ENCODE results near the gene UST.
"Not testable (repeated sequence)": the region's sequence is repeated elsewhere in the genome, so short reads cannot be mapped to it uniquely, and the experiment has no call there.

The UST gene

DNA sequence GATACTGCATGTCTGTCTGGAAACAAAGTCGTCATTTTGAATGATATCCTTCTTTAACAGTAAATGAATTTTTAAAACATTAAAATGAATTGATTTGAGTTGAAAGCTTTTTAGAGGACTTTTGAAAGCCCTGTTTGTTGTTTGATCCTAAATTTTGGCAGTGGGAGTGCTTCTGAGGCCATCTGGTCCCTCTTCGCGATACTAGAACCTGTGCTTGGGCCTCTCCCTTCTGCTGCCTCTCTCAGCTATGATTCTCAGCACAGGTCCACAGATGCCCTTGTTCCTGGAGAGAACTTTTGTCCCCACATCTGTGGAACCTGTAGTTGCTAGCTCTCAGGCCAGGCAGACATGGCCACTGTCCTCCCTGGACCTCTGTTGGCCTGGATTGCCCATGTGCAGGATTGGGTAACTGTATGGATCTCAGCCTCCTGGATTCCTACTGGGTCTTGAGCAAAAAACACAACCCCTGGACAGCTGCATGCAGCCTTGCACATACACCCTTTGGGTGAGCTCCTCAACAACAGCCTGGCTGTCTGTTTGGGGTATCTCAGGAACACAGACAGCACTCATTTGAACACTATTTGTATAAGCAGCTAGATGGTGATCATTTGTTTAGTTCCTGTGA lies 21.9 kb downstream of the UST start:
- no peak for DNase-seq

DNA sequence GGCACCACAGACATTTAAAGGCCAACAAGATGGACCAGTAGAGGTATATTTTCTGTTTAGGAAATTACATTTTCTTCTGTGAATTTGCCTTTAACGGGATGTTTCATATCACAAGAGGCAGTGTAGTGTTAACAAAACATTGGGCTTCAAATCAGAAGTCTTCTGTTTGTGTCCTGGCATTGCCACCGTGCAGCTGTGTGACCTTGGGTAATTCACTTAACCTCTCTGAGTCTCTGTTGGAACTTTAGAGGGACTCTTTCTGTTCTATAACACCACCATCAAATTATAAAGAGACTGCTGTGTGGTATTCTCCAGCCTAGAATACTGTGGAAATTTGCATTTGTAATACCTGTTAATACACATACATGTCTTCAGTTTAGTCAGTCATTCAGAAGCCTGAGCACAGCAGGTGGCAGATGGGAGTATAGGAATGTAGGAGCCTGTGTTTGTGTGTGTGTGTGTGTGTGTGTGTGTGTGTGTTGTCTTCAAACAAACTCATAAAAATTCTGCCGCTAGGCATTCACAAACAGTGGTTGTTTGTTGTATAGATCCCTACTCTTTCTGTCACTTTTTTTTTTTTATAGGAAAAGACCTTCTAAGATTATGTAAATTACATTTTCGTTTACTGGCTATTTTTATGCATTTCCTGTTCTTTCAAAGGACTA lies 22.6 kb downstream of the UST start:
- no peak for DNase-seq

DNA sequence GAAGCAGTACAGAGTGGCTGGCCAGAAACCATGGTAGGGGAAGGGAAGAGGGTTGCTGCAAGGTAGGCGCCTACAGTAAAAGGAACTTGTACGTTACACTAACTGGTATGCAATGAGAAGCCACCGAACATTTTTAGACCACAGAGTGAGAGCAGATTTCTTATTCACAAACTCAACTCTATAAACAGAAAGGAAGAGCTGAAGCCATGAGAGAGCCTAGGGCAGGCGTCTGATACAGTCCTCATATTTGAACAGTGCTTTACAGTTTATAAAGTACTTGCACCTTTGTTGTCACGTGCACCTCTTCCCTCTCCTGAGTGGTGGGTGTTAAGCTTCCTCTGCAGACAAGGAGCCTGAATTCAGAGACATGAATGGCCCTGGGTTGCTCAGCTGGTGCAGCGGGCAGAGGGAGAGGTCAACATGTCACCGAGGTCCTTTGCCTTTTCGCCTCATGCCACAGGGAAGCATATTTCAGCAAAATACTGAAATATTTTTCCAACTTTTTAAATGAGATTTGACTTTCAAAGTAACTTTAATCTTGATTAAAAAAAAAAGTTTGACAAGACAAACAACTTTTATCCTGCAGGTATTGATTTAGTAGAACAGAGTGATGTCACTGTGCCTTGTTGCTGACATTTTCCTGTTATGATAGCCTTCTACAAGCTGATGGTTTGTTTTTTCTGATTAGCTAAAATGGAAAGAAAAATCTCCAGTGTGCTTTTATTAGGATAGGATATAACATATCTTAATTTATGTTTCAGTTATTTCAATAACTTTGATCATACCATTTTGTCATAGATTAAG lies 23.8 kb downstream of the UST start:
- DNase-seq, result no peak

DNA sequence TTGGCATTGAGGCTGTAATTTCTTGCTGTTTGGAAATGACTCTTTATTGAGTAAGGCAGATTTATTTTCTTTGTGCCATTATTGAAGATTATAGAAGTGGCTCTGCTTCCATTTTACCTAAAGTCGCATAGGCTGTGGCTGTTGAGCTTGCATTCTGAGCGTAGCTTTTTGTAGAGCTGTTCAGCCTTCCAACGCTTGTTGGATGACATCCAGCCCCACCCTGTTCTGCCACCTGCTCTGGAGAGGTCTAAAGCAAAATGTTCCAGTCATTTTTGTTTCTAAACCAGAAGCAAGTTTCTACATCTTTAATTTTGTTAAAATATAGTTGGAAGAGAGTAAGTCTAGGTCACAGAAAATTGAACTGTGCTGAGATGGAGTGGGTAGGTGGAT lies 24.4 kb downstream of the UST start:
- no peak for DNase-seq

DNA sequence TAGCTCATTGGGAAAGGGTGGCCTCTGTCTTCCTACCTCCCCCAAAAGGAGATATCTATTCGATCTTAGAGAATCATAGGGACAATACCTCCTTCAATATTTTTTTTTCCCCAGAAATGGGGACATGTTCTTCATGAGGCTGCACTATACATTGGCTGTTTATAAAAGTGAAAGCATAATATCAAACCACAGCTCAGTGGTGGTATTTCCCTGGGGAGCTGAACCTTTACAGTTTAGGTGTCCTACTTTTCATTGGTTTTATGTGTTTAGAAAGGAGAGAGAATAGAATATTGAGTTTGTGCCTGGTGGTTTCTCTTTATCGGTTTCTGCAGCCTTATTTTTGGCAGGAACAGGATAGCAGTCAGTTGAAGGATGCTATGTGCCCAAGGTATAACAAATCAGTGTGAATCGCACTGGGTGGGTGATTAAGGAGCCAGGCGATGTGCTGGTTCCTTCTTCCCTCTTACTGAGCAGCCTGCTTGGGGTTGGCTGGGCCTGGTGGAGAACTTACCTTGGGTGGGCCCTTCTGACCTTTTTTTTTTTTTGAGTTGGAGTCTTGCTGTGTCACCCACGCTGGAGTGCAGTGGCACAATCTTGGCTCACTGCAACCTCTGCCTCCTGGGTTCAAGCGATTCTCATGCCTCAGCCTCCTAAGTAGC lies 25.2 kb downstream of the UST start:
- DNase-seq, result no peak

DNA sequence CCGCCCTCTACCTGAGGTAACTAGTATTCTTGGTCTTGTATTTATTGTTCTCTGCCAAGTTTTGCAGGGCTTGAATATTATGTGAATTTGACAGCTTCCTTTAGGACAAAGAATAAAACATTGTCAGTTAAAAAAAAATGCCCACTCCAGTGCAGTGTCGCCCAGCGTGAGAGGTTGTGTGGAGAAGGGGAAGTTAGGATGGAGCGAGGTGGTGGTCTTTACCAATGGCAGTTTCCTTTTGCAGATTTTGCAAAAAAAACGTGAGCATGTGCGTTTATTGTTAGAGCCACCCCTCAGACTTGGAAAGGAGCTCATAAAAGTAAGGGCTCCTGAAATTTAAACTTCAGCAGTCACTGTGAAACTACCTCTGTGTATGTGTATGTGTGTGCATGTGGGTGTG lies 28.3 kb downstream of the UST start:
- DNase-seq, result no peak

DNA sequence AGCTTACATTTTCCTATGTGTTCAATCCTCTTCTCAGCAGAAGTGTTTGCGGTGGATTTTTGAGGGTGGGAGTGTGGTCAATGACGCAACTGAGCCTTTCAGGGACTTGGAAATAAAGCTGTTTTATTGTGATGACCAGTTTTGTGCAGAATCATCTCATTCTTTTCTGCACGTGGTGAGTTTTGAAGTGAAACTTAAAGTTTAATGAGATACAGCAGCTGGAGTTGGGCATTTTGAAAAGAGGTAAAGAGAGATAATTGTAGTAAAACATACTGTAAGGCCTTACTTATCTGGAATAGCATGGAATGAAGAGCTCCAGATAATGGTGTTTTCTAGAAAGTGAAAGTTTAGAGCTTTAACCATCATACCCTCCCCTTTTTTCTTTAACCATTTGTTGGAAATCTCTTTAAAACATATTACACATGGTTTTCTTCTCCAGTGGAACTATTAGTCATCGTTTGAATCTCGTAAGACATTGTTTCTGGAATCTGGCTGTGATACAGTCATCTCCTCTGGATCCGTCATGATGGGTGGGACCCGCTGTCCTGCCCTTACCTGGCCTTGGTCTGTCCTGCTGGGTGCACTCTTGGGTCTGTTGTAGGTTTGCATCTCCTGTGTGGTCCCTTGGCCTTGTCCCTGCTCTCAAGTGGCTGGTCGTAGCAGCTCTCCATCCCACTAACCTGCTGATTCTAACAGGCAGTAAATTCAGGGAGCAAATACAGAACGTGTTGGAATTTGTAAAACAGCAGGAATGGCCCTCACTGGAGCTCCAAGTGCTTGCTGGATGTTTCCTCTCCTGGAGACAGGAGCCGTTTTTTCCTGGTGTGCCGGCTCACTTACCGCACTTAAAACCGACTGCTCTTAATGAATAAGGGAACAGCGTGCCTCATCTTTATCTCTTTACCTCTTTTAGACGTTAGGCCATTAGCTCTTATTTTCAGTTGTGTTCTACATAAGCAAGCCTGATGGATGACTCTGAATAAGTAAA lies 29.8 kb downstream of the UST start:
- DNase-seq, result no peak

DNA sequence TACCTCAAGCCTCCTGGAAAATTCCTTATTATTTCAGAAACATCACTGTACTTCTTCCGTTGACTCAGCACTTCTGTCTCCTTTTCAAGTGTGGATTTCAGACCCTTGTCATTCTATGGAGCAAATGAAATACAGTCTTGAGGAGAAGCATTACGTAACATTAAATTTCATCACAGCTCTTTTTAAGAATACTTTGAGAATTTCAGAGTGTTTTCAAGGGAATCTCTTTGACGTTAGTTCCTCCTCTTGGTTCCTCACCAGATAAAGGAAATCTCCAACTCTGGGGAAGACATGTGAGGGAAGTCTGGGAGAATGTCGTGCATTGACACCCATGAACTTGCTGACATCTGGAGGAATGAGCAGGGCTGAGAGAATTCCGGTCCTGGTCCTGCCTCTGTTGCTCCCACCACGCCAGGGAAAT lies 32.3 kb downstream of the UST start:
- no peak for DNase-seq

DNA sequence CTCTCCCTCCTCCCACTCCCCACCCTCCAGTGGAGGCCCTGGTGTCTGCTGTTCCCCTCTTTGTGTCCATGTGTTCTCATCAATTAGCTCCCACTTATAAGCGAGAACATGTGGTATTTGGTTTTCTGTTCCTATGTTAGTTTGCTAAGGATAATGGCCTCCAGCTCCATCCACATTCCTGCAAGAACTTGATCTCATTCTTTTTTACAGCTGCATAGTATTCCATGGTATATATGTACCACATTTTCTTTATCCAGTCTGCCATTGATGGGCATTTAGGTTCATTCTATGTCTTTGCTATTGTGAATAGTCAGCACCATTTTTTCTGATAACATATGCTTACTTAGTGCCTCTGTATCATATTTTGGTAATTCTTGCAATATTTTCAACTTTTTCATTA lies 33.6 kb downstream of the UST start:
- DNase-seq, result not testable (repeated sequence)

DNA sequence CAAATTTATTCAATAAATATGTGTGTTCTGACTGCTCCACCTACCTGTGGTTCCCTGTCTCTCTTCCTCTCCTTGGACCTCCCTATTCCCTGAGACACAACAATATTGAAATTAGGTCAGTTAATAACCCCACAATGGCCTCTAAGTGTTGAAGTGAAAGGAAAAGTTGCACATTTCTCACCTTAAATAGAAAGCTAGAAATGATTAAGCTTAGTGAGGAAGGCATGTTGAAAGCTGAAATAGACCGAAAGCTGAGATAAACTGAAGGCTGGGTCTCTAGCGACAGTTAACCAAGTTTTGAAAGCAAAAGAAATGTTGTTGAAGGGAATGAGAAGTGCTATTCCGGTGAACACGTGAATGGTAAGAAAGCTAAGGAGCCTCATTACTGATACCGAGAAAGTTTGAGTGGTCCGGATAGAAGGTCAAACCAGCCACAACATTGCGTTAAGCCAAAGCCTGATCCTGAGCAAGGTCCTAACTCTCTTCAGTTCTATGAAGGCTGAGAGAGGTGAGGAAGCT lies 34.1 kb downstream of the UST start:
- DNase-seq, result no peak

DNA sequence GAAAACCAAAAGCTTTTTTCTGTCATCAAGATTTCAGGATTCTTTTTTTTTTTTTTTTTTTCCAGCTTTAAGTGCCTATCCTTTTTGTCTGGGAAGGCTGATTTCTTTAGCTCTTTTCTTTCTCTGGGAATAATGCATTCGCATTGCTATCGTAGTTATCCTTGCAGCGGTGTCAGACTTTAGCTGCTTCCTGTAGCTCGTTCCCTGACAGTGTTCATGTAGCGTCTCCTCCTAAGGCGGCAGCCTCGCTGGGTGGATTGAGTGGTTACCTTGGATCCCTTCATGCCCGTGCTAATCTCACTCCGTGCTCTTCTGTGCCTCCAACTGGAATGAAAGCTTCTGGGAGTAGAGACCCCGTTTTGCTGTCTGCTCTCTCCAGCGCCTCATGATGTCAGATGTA lies 43.1 kb downstream of the UST start:
- no peak for DNase-seq

DNA sequence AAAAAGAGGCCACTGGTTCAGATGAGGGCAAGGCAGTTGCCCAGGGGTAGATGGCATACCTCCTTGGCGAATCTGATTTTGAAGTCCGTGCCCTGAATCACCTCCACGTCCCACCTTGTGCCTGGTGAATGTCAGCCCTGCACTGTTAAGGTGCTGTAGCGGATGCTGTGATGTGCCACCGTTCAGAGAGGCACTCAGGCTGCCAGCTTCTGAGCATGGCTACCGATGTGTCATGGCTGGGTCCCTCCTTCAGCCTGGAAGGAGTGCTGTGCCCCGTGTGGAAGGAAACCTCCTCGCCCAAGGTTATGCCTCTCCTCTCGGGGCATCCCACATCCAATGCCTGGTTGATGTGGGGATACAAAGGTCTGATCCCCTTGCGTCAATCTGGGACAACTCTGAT lies 43.6 kb downstream of the UST start:
- no peak for DNase-seq

DNA sequence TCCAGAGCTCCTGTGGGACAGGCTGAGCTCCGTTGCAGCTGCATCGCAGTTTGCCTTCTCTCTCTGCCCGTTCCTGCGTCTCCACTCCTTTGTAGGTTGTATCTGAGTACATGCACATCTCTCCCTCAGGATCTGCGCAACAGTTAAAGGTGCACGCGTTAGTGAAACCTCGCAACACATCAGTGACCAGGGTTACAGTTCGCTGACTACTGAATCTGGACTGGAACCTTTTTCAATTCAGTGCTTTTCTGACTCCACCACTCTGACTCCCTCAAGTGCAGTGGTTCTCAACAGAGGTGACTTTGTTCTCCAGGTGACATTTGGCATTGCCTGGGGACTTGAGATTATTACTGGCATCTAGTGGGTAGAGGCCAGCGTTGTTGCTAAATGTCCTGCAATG lies 44.0 kb downstream of the UST start:
- no peak for DNase-seq

DNA sequence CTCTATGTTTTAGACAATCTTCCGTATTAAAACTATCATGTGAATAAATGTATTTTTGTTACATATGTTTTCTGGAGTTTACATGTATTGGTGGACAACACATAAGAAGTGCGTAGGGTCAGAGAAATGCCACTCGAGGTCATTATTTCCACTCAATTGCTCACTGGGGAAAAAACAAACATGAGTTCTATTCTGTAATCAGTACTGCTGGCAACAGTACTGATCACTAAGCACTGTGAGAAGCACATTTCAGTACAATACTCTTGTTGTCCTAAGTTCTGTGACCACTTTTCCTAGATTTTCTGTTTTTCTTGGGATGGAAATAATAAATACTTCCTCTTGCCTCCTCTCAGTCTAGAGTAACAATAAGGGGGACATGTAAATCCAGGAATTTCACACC lies 44.5 kb downstream of the UST start:
- no peak for DNase-seq

DNA sequence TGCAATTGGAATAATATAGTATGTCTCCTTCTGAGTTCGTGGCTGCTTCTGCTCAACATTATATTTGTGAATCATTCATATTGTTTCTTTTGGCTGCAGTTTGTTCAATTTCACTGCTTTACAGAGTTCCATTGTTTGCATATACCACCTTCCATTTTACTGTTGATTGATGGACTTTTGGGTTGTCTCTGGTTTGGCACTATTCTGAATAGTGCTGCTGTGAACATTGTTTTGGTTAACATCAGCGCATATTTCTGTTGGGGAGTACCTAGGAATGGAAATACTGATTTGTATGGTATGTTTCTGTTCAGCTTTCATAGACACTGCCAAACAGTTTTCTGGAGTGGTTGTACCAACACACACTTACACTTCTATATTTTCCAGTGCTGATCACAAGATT lies 46.9 kb downstream of the UST start:
- DNase-seq, result no peak

DNA sequence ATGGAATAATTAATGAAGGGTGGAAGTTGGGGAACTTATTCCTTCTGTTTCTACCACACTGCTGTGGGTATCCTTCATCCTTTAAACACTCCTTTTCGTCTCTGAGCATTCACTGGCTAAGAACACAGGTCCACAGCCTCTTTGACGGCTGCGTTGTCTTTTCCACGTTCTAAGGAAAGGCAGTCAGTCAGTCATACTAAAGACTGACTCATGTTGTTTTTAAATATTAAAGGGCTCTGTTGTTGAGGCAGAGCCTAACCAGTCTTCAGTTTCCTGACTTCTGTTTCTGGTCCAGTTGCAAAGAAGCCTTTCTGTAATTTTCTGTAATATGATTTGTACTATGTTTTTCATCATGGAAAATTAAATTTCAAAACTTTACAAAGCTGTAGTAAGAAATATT lies 48.0 kb downstream of the UST start:
- no peak for DNase-seq

DNA sequence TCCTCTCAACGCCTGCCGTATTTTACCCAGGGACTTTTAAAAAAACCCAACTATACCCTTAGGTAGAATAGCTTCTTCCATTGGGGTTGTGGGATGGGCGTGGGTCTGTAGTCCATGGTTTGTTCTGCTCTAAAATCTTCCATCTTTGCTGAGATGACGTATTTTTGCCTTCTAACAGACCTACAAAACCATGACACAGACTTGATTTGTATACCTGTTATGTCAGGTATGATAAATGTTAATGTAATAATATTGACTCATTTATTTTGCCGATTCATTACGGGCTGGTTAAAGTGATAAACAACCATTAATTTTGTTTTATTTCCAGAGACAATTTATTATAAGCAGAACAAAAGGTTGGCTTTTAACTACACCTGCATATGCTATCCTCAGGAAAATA lies 48.7 kb downstream of the UST start:
- no peak for DNase-seq

DNA sequence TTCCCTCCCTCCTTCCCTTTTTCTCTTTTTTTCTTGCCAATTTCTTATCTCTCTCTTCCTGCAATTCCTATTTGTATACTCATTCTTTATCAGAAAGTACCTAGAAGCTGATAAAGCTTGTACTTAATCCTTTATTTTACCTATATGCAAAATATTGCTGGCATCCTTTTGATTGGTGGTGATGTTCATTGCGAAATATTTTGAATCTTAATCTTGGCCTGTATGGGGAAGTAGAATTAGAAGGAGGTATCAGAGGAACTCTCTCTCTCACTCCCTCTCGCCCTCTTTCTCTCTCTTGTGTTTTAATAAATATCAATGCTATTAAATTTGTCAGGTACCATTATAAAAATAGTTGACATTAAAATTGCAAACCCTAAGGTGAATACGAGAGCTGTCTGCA lies 52.8 kb downstream of the UST start:
- DNase-seq, result no peak

DNA sequence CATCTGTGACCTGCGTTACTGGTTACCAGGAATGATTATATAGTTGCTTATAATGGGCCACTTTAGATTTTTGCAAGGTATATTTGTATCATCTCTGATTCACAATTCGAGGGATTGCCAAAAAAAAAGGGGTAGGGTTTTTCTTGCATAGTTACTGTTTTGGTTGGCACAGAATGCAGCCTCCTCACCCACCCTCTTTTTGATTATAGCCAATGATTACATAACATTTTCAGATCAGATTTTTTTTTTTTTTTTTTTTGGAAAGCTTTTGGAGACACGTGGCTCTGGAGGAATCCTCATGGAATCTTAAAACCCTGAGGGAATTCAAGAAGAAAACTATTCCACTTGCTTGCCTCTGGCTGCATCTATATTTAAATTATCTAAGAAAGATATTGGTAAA lies 53.7 kb downstream of the UST start:
- DNase-seq, result no peak

DNA sequence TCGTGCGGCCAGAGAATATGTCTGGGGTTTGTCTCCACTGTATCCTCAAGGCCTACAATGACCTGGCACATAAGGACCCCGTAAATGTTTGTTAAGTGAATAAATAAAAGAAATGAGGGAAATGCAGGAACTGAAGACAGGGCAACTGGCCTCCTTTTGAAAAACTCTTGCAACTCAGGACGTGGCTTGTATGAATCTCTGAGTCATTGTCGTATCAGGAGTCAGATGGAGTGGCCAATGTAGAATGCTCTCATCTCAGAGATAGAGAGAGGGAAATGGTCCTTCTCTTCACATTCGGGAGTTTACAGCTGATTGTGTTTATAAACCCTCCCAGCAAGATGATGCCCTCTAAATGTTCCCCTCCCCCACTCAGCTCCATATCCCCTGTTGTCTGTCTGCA lies 57.1 kb downstream of the UST start:
- no peak for DNase-seq

DNA sequence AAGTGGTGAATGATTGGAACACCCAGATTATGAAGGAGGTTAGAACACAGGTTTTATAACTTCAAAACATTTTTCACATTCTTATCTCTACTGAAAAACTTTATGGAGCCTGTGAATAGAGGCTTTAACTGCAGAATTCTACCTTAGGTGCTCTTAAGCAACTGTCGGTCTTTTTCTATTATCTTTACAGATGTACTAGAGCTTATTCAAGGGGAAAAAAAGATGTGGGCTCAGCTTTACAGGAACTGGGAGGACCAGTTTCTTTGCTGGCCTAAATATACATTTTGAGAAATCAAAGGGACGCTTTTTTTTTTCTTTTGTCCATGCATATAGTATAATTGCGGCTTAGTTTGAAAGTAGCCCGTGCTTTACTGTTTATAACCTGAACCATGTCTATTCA lies 58.9 kb downstream of the UST start:
- DNase-seq, result no peak

DNA sequence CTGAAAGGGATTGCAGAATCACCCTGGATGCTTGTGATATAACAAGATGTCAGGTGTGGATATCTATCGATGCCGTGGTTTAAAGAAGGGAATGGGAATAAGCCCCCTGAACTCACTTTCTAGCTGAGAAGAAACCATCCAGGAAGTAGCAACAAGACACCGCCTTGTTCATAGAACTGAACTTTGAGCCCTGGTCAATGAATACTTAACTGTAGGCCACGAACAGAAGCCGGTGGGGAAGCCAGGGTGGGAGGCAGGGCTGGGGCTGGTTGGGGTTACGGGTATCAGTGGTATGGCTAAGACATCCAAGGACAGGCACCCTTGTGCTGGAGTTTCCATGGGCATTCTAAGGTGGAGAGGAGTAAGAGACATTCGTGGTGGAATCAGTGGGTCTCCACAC lies 61.0 kb downstream of the UST start:
- DNase-seq, result no peak
